IgD-negative memory B cell (primary cell): ENCODE results near the gene IRF1. TPM values are rescaled to one million over a fixed set of nuclear protein-coding genes. Genes with fewer than 3 reads are reported as not detected.
A peak's percentile ranks its signal among the peaks of the same experiment; 100 is the strongest.

Source experiments
- H3K27ac Mint-ChIP-seq, 3 donors: one replicate each; pipeline ENCODE4 v1.8.0; 2020 to 2022; ENCODE audit warnings: mild to moderate bottlenecking in 3 of 3, mixed read lengths in 3 of 3, moderate library complexity in 1 of 3
- H3K27me3 Mint-ChIP-seq: one replicate; pipeline ENCODE4 v1.8.0; 2021; ENCODE audit warnings: mixed read lengths
- H3K36me3 Mint-ChIP-seq: one replicate; pipeline ENCODE4 v1.8.0; 2020; ENCODE audit warnings: mild to moderate bottlenecking, mixed read lengths
- H3K4me1 Mint-ChIP-seq, 3 donors: one replicate each; pipeline ENCODE4 v1.8.0; 2020 to 2022; ENCODE audit warnings: mixed read lengths in 3 of 3, mild to moderate bottlenecking in 1 of 3
- H3K4me3 Mint-ChIP-seq, 4 donors: one replicate each; pipeline ENCODE4 v1.8.0; 2020 to 2022; ENCODE audit warnings: mild to moderate bottlenecking in 4 of 4, mixed read lengths in 4 of 4, moderate library complexity in 3 of 4
- H3K9me3 Mint-ChIP-seq, 3 donors: one replicate each; pipeline ENCODE4 v1.8.0; 2020 to 2021; ENCODE audit warnings: mixed read lengths in 3 of 3, mild to moderate bottlenecking in 1 of 3
- polyA plus RNA-seq: library from polyadenylated mRNA; unstranded; fragments of 300-500 nt; fragmentation: Illumina TruSeq; gene quantifications from one replicate; pipeline ENCODE4 v1.2.3, GENCODE V29; 2021

Gene IRF1
- polyA plus RNA-seq, 1 donor from 2014 or later, result 207 TPM

- Mint-ChIP-seq H3K9me3 (no peaks in the 10 kb centered on the region), H3K4me1 (peaks cover 38 to 49% (median 47%) of the 10 kb centered on the region in 3 donors), H3K27me3 (no peaks in the 10 kb centered on the region)
Measured at GRCh38 chr5:132496631-132497487, 6.3 kb upstream of the IRF1 start.

GRCh38 chr5:132496191-132496630, 5.6 kb upstream of the IRF1 start:
- Mint-ChIP-seq H3K4me1 (peaks cover 37 to 53% (median 51%) of the 10 kb centered on the region in 3 donors), H3K36me3 (no peaks in the 10 kb centered on the region), H3K9me3 (no peaks in the 10 kb centered on the region), H3K4me3 (peak overlapping the region; percentile 80 to 97 (median 94)), H3K27me3 (no peaks in the 10 kb centered on the region), H3K27ac (peak overlapping the region; percentile 77 to 97 (median 88))

More at GRCh38 chr5:132496631-132497487, 6.3 kb upstream of the IRF1 start:
- Mint-ChIP-seq H3K27ac (peak overlapping the region; percentile 88 to 97 (median 95)), H3K4me3 (peak overlapping the region; percentile 80 to 97 (median 94)), H3K36me3 (no peaks in the 10 kb centered on the region)

GRCh38 chr5:132495667-132496190, 5.2 kb upstream of the IRF1 start:
- H3K36me3 Mint-ChIP-seq, result no peaks in the 10 kb centered on the region
- no peaks in the 10 kb centered on the region for H3K9me3 Mint-ChIP-seq
- H3K4me3 Mint-ChIP-seq, result peak overlapping the region; percentile 80 to 97 (median 94)
- H3K27me3 Mint-ChIP-seq, result no peaks in the 10 kb centered on the region
- H3K27ac Mint-ChIP-seq, result peak overlapping the region; percentile 77 to 97 (median 88)
- H3K4me1 Mint-ChIP-seq, result peaks cover 32 to 51% (median 48%) of the 10 kb centered on the region in 3 donors

- Mint-ChIP-seq H3K4me3 (peak overlapping the region in 3 of 4 donors; percentile 2 to 88 (median 80)), H3K27me3 (no peaks in the 10 kb centered on the region), H3K27ac (peak overlapping the region; percentile 55 to 88 (median 76)), H3K36me3 (peaks cover 4% of the 10 kb centered on the region), H3K4me1 (peaks cover 28 to 49% (median 46%) of the 10 kb centered on the region in 3 donors), H3K9me3 (no peaks in the 10 kb centered on the region)
Measured at GRCh38 chr5:132493821-132494220, 3.2 kb upstream of the IRF1 start.

GRCh38 chr5:132493241-132493640, 2.7 kb upstream of the IRF1 start:
- Mint-ChIP-seq H3K4me1 (peaks cover 31 to 50% (median 47%) of the 10 kb centered on the region in 3 donors), H3K27ac (peak overlapping the region; percentile 53 to 88 (median 76)), H3K27me3 (no peaks in the 10 kb centered on the region), H3K36me3 (peaks cover 4% of the 10 kb centered on the region), H3K4me3 (peak overlapping the region in 1 of 4 donors; percentile 80), H3K9me3 (no peaks in the 10 kb centered on the region)

GRCh38 chr5:132492386-132493125, 2.0 kb upstream of the IRF1 start:
- Mint-ChIP-seq H3K4me3 (peak overlapping the region; percentile 80 to 98 (median 90)), H3K27me3 (no peaks in the 10 kb centered on the region), H3K4me1 (peaks cover 37 to 56% (median 54%) of the 10 kb centered on the region in 3 donors), H3K27ac (peak overlapping the region; percentile 88 to 98 (median 97)), H3K36me3 (peaks cover 8% of the 10 kb centered on the region), H3K9me3 (no peaks in the 10 kb centered on the region)

- H3K4me1 Mint-ChIP-seq, result peaks cover 42 to 58% (median 57%) of the 10 kb centered on the region in 3 donors
- H3K27me3 Mint-ChIP-seq, result no peaks in the 10 kb centered on the region
- peak overlapping the region; percentile 80 to 98 (median 90) for H3K4me3 Mint-ChIP-seq
- H3K27ac Mint-ChIP-seq, result peak overlapping the region; percentile 88 to 98 (median 97)
- no peaks in the 10 kb centered on the region for H3K9me3 Mint-ChIP-seq
- peaks cover 8% of the 10 kb centered on the region for H3K36me3 Mint-ChIP-seq
Measured at GRCh38 chr5:132491368-132492364, 1.1 kb upstream of the IRF1 start.

GRCh38 chr5:132489871-132490483, 596 bp downstream of the IRF1 start:
- peaks cover 8% of the 10 kb centered on the region for H3K36me3 Mint-ChIP-seq

GRCh38 chr5:132489051-132489770, 1.4 kb downstream of the IRF1 start:
- Mint-ChIP-seq H3K4me1 (peaks cover 40 to 60% (median 51%) of the 10 kb centered on the region in 3 donors), H3K36me3 (peaks cover 11% of the 10 kb centered on the region), H3K27ac (peak overlapping the region; percentile 88 to 96 (median 96)), H3K27me3 (no peaks in the 10 kb centered on the region), H3K4me3 (peak overlapping the region; percentile 80 to 97 (median 94)), H3K9me3 (no peaks in the 10 kb centered on the region)

More at GRCh38 chr5:132489871-132490483, 596 bp downstream of the IRF1 start:
- Mint-ChIP-seq H3K4me3 (peak overlapping the region; percentile 80 to 98 (median 94)), H3K4me1 (peaks cover 45 to 63% (median 58%) of the 10 kb centered on the region in 3 donors), H3K27ac (peak overlapping the region; percentile 88 to 96 (median 96)), H3K27me3 (no peaks in the 10 kb centered on the region), H3K9me3 (no peaks in the 10 kb centered on the region)

- Mint-ChIP-seq H3K27ac (peak overlapping the region; percentile 88 to 96 (median 96)), H3K4me1 (peaks cover 36 to 58% (median 45%) of the 10 kb centered on the region in 3 donors), H3K9me3 (no peaks in the 10 kb centered on the region), H3K36me3 (peaks cover 13% of the 10 kb centered on the region), H3K27me3 (no peaks in the 10 kb centered on the region), H3K4me3 (peak overlapping the region; percentile 80 to 97 (median 94))
Measured at GRCh38 chr5:132488590-132488989, 2.0 kb downstream of the IRF1 start.

- Mint-ChIP-seq H3K27me3 (no peaks in the 10 kb centered on the region), H3K27ac (peak overlapping the region; percentile 88 to 99 (median 94)), H3K9me3 (no peaks in the 10 kb centered on the region), H3K4me3 (peak overlapping the region; percentile 80 to 97 (median 94)), H3K36me3 (peaks cover 13% of the 10 kb centered on the region), H3K4me1 (peaks cover 36 to 56% (median 42%) of the 10 kb centered on the region in 3 donors)
Measured at GRCh38 chr5:132487841-132488555, 2.6 kb downstream of the IRF1 start.

- Mint-ChIP-seq H3K27ac (peak overlapping the region in 2 of 3 donors; percentile 88 to 99), H3K4me3 (peak overlapping the region; percentile 12 to 97 (median 87)), H3K27me3 (no peaks in the 10 kb centered on the region), H3K9me3 (no peaks in the 10 kb centered on the region), H3K4me1 (peaks cover 37 to 50% (median 37%) of the 10 kb centered on the region in 3 donors), H3K36me3 (peaks cover 16% of the 10 kb centered on the region)
Measured at GRCh38 chr5:132487095-132487428, 3.5 kb downstream of the IRF1 start.
